ENCODE measurements around the gene SYK. TPM values are rescaled to one million over a fixed set of nuclear protein-coding genes. Genes with fewer than 3 reads are reported as not detected.

Gene SYK
- total RNA-seq, 1 donor, result not detected

DNA sequence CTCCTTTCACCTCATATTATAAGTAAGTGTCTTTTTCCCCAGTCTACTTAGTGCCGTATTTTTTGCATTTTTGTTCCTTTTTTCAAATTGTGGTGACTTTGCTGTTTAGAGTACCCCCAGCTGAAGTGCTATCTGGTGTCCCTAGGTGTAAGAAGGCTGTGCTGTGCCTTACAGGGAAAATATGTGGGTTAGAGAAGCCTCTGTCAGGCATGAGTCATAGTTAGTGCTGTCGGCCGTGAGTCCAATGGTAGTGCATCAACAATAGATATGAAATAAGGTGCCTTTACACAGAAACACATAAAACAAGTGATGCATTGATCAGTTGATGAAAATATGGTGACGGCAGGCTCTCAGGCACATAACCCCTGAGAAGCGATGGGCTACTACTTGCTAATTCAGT is 20.1 kb downstream of the SYK start:
- no peak for DNase-seq (ENCODE audit: low read depth)
- TF ChIP-seq CTCF (IDR thresholded peaks at IDR 0.05; ENCODE audit: insufficient read depth, low read length), result no peak
- no peak overlapping the region for H3K4me3 ChIP-seq (ENCODE audit: low read depth, low read length)

DNA sequence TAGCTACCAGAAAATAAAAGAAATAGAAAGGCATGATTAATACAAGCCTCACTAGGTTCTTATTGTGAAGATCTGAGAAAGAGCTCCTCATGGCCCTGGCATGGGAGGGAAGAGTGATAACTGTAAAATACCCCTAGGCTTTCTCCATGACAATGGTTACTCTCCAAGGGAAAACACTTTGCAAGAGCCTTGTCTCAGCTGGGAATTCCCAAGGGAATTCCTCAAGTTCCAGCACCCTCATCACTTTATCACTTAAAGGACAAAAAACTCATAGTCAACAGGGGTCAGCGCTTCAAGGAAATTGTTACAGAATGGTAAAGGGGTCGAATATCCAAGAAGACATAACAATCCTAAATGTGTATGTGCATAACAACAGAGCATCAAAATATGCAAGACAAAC is 21.2 kb downstream of the SYK start:
- H3K4me3 ChIP-seq (ENCODE audit: low read depth, low read length), result no peak overlapping the region
- no peak for TF ChIP-seq CTCF (IDR thresholded peaks at IDR 0.05; ENCODE audit: insufficient read depth, low read length)
- no peak for DNase-seq (ENCODE audit: low read depth)

GRCh38 chr9:90825586-90825985 is 24.0 kb downstream of the SYK start:
- no peak overlapping the region for H3K4me3 ChIP-seq (ENCODE audit: low read depth, low read length)
- DNase-seq (ENCODE audit: low read depth), result no peak
- no peak for TF ChIP-seq CTCF (IDR thresholded peaks at IDR 0.05; ENCODE audit: insufficient read depth, low read length)

DNA sequence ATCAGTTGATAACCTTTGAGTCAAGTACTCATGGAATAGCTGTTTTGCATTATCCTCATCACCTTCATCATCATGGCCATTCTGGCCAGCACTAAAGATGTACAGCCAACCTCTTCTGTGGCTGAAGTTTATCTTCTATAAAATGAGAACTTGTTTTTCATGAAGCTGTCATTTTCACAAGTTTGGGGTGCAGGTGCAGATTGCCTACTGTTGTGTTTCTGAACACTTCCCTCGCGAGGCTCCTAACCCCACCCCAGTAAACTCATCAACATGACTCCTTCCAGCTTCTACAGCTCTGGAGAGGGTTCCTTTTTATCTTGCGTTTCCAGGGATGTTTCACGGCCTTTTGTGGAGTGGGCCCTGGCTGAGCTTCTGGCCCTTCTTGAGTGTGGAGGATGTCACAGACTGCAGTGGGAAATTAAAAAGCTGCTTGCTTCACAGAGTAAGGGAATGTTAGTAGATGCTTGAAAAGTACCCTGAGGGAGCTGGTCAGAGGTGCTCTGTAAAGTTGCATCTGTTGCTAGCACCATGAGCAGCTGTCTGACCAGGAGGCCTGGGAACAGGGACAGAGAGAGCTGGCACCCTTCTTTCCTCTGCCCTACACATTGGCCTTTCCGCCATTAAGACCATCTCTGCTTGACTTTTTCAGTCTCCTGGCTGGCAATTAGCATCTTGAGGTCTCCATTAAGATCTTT is 24.9 kb downstream of the SYK start:
- H3K4me3 ChIP-seq (ENCODE audit: low read depth, low read length), result no peak overlapping the region
- no peak for DNase-seq (ENCODE audit: low read depth)
- no peak for TF ChIP-seq CTCF (IDR thresholded peaks at IDR 0.05; ENCODE audit: insufficient read depth, low read length)

DNA sequence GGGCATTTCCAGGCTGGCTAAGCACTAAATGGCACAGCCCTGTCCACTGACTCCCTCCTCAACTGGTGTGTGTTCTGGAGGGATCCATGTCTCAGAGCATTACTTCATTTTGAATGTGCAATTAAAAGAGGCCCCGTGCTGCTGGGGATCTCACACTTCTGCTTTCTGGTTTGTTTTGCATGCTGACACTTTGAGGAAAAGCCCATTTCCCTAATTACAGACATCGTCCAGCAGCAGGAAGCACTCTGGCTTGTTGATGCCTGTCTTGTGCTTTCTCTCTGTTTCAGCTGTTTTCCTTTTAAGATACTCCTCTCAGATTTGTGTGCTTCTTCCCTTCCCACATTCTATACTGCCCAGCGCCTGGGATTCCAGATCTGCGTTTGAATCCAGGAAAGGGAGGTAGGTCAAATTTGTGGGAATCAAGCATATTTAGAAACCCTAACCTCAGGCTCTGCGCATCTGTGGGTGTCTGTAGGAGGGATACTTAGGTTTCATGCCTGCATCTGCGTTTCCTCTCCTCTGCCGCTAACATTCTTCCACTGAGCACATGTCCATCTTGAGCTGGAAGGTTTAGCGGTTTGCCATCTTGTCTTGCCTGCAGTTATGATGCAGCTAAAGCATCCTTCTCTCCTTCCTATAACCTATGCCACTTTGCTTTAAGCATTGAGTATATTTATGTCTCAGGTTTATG is 25.7 kb downstream of the SYK start:
- no peak for DNase-seq (ENCODE audit: low read depth)
- no peak for TF ChIP-seq CTCF (IDR thresholded peaks at IDR 0.05; ENCODE audit: insufficient read depth, low read length)
- no peak overlapping the region for H3K4me3 ChIP-seq (ENCODE audit: low read depth, low read length)

- H3K4me3 ChIP-seq (ENCODE audit: low read depth, low read length), result no peak overlapping the region
- no peak for DNase-seq (ENCODE audit: low read depth)
- TF ChIP-seq CTCF (IDR thresholded peaks at IDR 0.05; ENCODE audit: insufficient read depth, low read length), result no peak
Observed at GRCh38 chr9:90830051-90830450, 28.4 kb downstream of the SYK start.

Data from fibroblast of the aortic adventitia (primary cell).